Type B pancreatic cell (in vitro differentiated cells): ENCODE measurements around the gene MYZAP. TPM values are rescaled to one million over a fixed set of nuclear protein-coding genes. Genes with fewer than 3 reads are reported as not detected.

Experiments
- DNase-seq: peaks from one replicate; pipeline ENCODE4 v3.0.0; 2021; ENCODE audit warnings: mixed read lengths; ENCODE audit not compliant: unreplicated experiment; ENCODE audit errors: extremely low spot score
- H3K27ac Mint-ChIP-seq: 2 replicates; pipeline ENCODE4 v1.8.0; 2021; ENCODE audit warnings: mild to moderate bottlenecking, mixed read lengths
- H3K27me3 Mint-ChIP-seq: 2 replicates; pipeline ENCODE4 v1.8.0; 2021; ENCODE audit warnings: mixed read lengths
- H3K36me3 Mint-ChIP-seq: 2 replicates; pipeline ENCODE4 v1.8.0; 2021; ENCODE audit warnings: mixed read lengths
- H3K4me1 Mint-ChIP-seq: one replicate; pipeline ENCODE4 v1.8.0; 2021; ENCODE audit warnings: mixed read lengths; ENCODE audit not compliant: unreplicated experiment
- H3K4me3 Mint-ChIP-seq: 2 replicates; pipeline ENCODE4 v1.8.0; 2021; ENCODE audit warnings: mild to moderate bottlenecking, mixed read lengths
- H3K9me3 Mint-ChIP-seq: 2 replicates; pipeline ENCODE4 v1.8.0; 2021; ENCODE audit warnings: mixed read lengths
- CTCF ChIP-seq: fragments of 200-600 bp; sonication (generic); conservative IDR thresholded peaks from 2 replicates; pipeline ENCODE4 v1.5.0; 2021; ENCODE audit warnings: antibody characterized with exemption, mild to moderate bottlenecking
- total RNA-seq: library from RNA; stranded (reverse); gene quantifications from 2 replicates; pipeline ENCODE4 v1.2.1, GENCODE V29; 2021; ENCODE audit warnings: low replicate concordance

MYZAP gene
- total RNA-seq, 1 donor from 2014 or later, result 5.7 TPM

GRCh38 chr15:57552678-57553334 is 38.9 kb upstream of the MYZAP start:
- no peak for DNase-seq
- Mint-ChIP-seq H3K27ac (peak overlapping the region; percentile 91), H3K9me3 (no peaks in the 10 kb centered on the region), H3K27me3 (no peaks in the 10 kb centered on the region), H3K4me1 (peaks cover 40% of the 10 kb centered on the region), H3K4me3 (no peak overlapping the region), H3K36me3 (peaks cover 10% of the 10 kb centered on the region)
- TF ChIP-seq CTCF, result no peak

DNA sequence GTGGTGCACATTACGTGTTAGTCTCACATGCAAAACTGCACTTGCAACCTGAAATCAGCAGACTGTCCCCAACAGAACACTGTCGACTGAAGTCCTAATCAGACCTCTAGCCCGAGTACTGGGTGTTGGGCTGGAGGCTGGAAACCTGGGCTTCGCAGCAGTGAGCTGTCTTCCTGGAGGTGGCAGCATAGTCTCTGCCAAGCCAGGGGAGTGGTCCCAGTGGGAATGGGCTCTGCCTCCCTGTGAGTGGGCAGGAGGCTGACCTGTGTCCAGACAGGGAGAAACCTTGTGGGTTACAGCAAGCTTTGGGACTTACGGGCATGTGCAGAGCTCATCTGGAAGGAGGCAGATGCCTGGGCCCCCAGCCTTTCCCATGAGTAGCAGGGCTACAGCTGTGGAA is 38.2 kb upstream of the MYZAP start:
- no peak for DNase-seq
- H3K4me1 Mint-ChIP-seq, result peaks cover 38% of the 10 kb centered on the region
- H3K36me3 Mint-ChIP-seq, result peaks cover 8% of the 10 kb centered on the region
- H3K27ac Mint-ChIP-seq, result peak overlapping the region; percentile 68
- no peaks in the 10 kb centered on the region for H3K27me3 Mint-ChIP-seq
- TF ChIP-seq CTCF, result no peak
- H3K9me3 Mint-ChIP-seq, result no peaks in the 10 kb centered on the region
- no peak overlapping the region for H3K4me3 Mint-ChIP-seq

GRCh38 chr15:57554063-57554811 is 37.5 kb upstream of the MYZAP start:
- Mint-ChIP-seq H3K27me3 (no peaks in the 10 kb centered on the region), H3K4me1 (peaks cover 34% of the 10 kb centered on the region), H3K27ac (peak overlapping the region; percentile 68), H3K4me3 (no peak overlapping the region), H3K36me3 (peaks cover 6% of the 10 kb centered on the region), H3K9me3 (no peaks in the 10 kb centered on the region)
- no peak for DNase-seq
- no peak for TF ChIP-seq CTCF

- no peak for DNase-seq
- Mint-ChIP-seq H3K27me3 (no peaks in the 10 kb centered on the region), H3K9me3 (no peaks in the 10 kb centered on the region), H3K4me1 (peaks cover 34% of the 10 kb centered on the region), H3K4me3 (no peak overlapping the region), H3K27ac (peak overlapping the region; percentile 68), H3K36me3 (peaks cover 6% of the 10 kb centered on the region)
- TF ChIP-seq CTCF, result no peak
These were observed 36.9 kb upstream of the MYZAP start for GRCh38 chr15:57554812-57555179.

DNA sequence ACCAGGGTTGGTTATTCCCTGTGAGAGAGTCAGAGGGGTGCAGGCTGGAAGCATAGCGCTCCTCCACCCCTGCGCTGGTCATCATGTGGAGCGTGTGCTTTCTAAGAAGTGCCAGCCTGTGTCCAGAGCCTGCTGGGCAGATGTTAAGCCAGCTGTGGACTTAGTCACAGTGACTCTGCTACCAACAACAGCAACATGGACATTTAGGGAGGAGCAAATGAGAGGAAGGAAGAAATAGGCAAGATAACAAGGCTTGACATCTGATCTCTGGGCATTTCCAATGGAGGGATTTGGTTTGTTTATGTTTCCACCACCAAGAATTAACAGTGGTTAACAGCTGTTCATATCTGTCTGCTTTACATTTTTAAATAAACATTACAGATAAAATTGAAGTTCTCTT is 36.4 kb upstream of the MYZAP start:
- no peak overlapping the region for H3K4me3 Mint-ChIP-seq
- H3K27me3 Mint-ChIP-seq, result no peaks in the 10 kb centered on the region
- TF ChIP-seq CTCF, result no peak
- peak overlapping the region; percentile 68 for H3K27ac Mint-ChIP-seq
- H3K4me1 Mint-ChIP-seq, result peaks cover 34% of the 10 kb centered on the region
- DNase-seq, result no peak
- H3K9me3 Mint-ChIP-seq, result no peaks in the 10 kb centered on the region
- H3K36me3 Mint-ChIP-seq, result peaks cover 6% of the 10 kb centered on the region
